ENCODE data around the gene UBE3D.

The UBE3D gene

GRCh38 chr6:82866446-82866845 lies 199.2 kb downstream of the UBE3D start:
- Histone ChIP-seq H3K27ac (ENCODE audit: low read length) (no peak overlapping the region), H3K4me2 (ENCODE audit: low read depth, low read length) (no peak overlapping the region), H3K9me2 (replicated peaks; ENCODE audit: insufficient read depth, low read length) (no peaks in the 10 kb centered on the region), H3K36me3 (replicated peaks; ENCODE audit: insufficient read depth, low read length) (no peaks in the 10 kb centered on the region), H3K9me3 (replicated peaks; ENCODE audit: insufficient read depth, low read length) (no peaks in the 10 kb centered on the region), H3F3A (ENCODE audit: insufficient read depth, low read length) (no peaks in the 10 kb centered on the region), H2AFZ (ENCODE audit: low read length) (no peak overlapping the region), H3K9ac (ENCODE audit: low read length) (no peak overlapping the region), H3K27me3 (replicated peaks; ENCODE audit: insufficient read depth, low read length) (no peaks in the 10 kb centered on the region), H3K4me3 (ENCODE audit: low read length) (no peak overlapping the region), H3K79me2 (ENCODE audit: low read length) (no peaks in the 10 kb centered on the region), H4K20me1 (ENCODE audit: insufficient read depth, low read length) (no peaks in the 10 kb centered on the region), H3K4me1 (ENCODE audit: low read length) (no peaks in the 10 kb centered on the region)
- DNase-seq, result no peak
- no peak for TF ChIP-seq EZH2phosphoT487 (IDR thresholded peaks at IDR 0.05; ENCODE audit: low read length)
- TF ChIP-seq, protein P1, sequence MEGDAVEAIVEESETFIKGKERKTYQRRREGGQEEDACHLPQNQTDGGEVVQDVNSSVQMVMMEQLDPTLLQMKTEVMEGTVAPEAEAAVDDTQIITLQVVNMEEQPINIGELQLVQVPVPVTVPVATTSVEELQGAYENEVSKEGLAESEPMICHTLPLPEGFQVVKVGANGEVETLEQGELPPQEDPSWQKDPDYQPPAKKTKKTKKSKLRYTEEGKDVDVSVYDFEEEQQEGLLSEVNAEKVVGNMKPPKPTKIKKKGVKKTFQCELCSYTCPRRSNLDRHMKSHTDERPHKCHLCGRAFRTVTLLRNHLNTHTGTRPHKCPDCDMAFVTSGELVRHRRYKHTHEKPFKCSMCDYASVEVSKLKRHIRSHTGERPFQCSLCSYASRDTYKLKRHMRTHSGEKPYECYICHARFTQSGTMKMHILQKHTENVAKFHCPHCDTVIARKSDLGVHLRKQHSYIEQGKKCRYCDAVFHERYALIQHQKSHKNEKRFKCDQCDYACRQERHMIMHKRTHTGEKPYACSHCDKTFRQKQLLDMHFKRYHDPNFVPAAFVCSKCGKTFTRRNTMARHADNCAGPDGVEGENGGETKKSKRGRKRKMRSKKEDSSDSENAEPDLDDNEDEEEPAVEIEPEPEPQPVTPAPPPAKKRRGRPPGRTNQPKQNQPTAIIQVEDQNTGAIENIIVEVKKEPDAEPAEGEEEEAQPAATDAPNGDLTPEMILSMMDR (IDR thresholded peaks at IDR 0.05; ENCODE audit: low read length), result no peak
- TF ChIP-seq EZH2 (optimal IDR thresholded peaks at IDR 0.05; ENCODE audit: low read depth, low read length), result no peak

DNA sequence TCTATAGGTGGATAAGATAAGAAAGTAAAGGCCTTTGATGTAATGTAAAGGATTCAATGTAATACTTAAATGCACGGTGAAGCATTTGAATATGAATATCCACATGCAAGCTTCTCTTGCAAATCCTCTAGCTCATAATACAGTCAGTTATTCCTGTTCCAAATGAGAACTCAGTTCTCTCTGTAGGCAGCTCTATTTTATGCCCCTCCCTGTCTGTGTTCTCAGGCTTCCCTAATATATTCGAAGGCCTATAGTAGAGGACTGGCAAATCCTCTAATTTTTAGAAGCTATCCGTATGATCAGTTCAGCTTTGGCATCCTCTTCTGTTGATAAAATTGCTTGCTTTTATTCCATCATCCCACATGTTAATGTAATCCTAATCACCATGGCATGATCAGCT lies 200.2 kb downstream of the UBE3D start:
- no peaks in the 10 kb centered on the region for H3K79me2 ChIP-seq (ENCODE audit: low read length)
- H4K20me1 ChIP-seq (ENCODE audit: insufficient read depth, low read length), result no peaks in the 10 kb centered on the region
- H3K9ac ChIP-seq (ENCODE audit: low read length), result no peak overlapping the region
- H3K27ac ChIP-seq (ENCODE audit: low read length), result no peak overlapping the region
- no peak overlapping the region for H2AFZ ChIP-seq (ENCODE audit: low read length)
- DNase-seq, result no peak
- no peaks in the 10 kb centered on the region for H3K27me3 ChIP-seq (replicated peaks; ENCODE audit: insufficient read depth, low read length)
- H3F3A ChIP-seq (ENCODE audit: insufficient read depth, low read length), result no peaks in the 10 kb centered on the region
- H3K4me1 ChIP-seq (ENCODE audit: low read length), result no peaks in the 10 kb centered on the region
- no peak overlapping the region for H3K4me3 ChIP-seq (ENCODE audit: low read length)
- no peaks in the 10 kb centered on the region for H3K9me3 ChIP-seq (replicated peaks; ENCODE audit: insufficient read depth, low read length)
- no peaks in the 10 kb centered on the region for H3K36me3 ChIP-seq (replicated peaks; ENCODE audit: insufficient read depth, low read length)
- no peaks in the 10 kb centered on the region for H3K9me2 ChIP-seq (replicated peaks; ENCODE audit: insufficient read depth, low read length)
- no peak overlapping the region for H3K4me2 ChIP-seq (ENCODE audit: low read depth, low read length)
- TF ChIP-seq EZH2 (optimal IDR thresholded peaks at IDR 0.05; ENCODE audit: low read depth, low read length), result no peak
- no peak for TF ChIP-seq EZH2phosphoT487 (IDR thresholded peaks at IDR 0.05; ENCODE audit: low read length)
- TF ChIP-seq, protein P1 (IDR thresholded peaks at IDR 0.05; ENCODE audit: low read length), result no peak

DNA sequence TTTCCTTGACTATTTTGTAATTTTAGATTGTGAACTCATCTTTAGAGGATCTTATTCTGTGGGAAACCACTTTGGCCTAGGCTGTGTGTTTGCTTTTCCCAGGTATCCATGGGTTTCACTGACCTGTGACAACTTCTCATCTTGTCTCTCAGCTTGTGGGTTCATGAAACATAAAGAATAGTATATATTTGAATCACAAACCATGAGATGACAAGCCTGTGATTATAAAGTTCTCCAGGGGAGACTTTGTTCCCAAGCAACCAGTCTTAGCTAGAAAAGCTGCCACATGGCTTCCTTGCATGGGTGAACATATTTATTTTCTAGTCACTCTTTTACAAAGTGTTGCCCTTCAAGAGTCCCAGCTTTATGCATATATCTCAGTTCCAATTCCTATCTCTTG lies 201.9 kb downstream of the UBE3D start:
- no peaks in the 10 kb centered on the region for H3K36me3 ChIP-seq (replicated peaks; ENCODE audit: insufficient read depth, low read length)
- H3K4me2 ChIP-seq (ENCODE audit: low read depth, low read length), result no peak overlapping the region
- no peak overlapping the region for H3K4me3 ChIP-seq (ENCODE audit: low read length)
- TF ChIP-seq, protein P1 (IDR thresholded peaks at IDR 0.05; ENCODE audit: low read length), result no peak
- TF ChIP-seq EZH2phosphoT487 (IDR thresholded peaks at IDR 0.05; ENCODE audit: low read length), result no peak
- TF ChIP-seq EZH2 (optimal IDR thresholded peaks at IDR 0.05; ENCODE audit: low read depth, low read length), result no peak
- H3K9me3 ChIP-seq (replicated peaks; ENCODE audit: insufficient read depth, low read length), result no peaks in the 10 kb centered on the region
- H2AFZ ChIP-seq (ENCODE audit: low read length), result no peak overlapping the region
- H3K4me1 ChIP-seq (ENCODE audit: low read length), result no peaks in the 10 kb centered on the region
- no peaks in the 10 kb centered on the region for H3K9me2 ChIP-seq (replicated peaks; ENCODE audit: insufficient read depth, low read length)
- H3F3A ChIP-seq (ENCODE audit: insufficient read depth, low read length), result no peaks in the 10 kb centered on the region
- no peak for DNase-seq
- no peaks in the 10 kb centered on the region for H3K27me3 ChIP-seq (replicated peaks; ENCODE audit: insufficient read depth, low read length)
- no peaks in the 10 kb centered on the region for H4K20me1 ChIP-seq (ENCODE audit: insufficient read depth, low read length)
- H3K9ac ChIP-seq (ENCODE audit: low read length), result no peak overlapping the region
- H3K27ac ChIP-seq (ENCODE audit: low read length), result no peak overlapping the region
- H3K79me2 ChIP-seq (ENCODE audit: low read length), result no peaks in the 10 kb centered on the region
